Esophagus muscularis mucosa (tissue), 4 donors: ENCODE results near the gene POU3F1. TPM values are rescaled to one million over a fixed set of nuclear protein-coding genes. Genes with fewer than 3 reads are reported as not detected.

ENCODE experiments used
- DNase-seq: peaks from one replicate; pipeline ENCODE4 v3.0.0-alpha.2; 2017; ENCODE audit errors: extremely low spot score
- H3K27ac ChIP-seq, 4 donors: fragments of 200-600 bp; sonication (generic); replicated peaks in 1 of 4; 1 replicate in 3 of 4; 2 replicates in 1 of 4; pipeline ENCODE4 v1.5.1; 2016 to 2019; ENCODE audit warnings: mild to moderate bottlenecking in 1 of 4
- H3K27me3 ChIP-seq, 4 donors: fragments of 200-600 bp; sonication (generic); one replicate each; pipeline versions ENCODE4 v1.5.1 to v1.6.0; 2016 to 2019
- H3K36me3 ChIP-seq, 4 donors: fragments of 200-600 bp; sonication (generic); one replicate each; pipeline ENCODE4 v1.5.1; 2016 to 2019
- H3K4me1 ChIP-seq, 4 donors: fragments of 200-600 bp; sonication (generic); one replicate each; pipeline ENCODE4 v1.5.1; 2016 to 2019
- H3K4me3 ChIP-seq, 4 donors: fragments of 200-600 bp; sonication (generic); 1 replicate in 2 of 4; 2 replicates in 2 of 4; pipeline ENCODE4 v1.5.1; 2016 to 2019; ENCODE audit warnings: mild to moderate bottlenecking in 4 of 4, moderate library complexity in 1 of 4
- H3K9me3 ChIP-seq, 4 donors: fragments of 200-600 bp; sonication (generic); 1 replicate in 3 of 4; 2 replicates in 1 of 4; pipeline ENCODE4 v1.5.1; 2016 to 2019
- EP300 ChIP-seq: sonication (generic); formaldehyde crosslinking; IDR thresholded peaks from one replicate; pipeline ENCODE4 v1.6.1; 2017; ENCODE audit warnings: antibody characterized with exemption
- POLR2A ChIP-seq: fragments of 450-650 bp; IDR thresholded peaks from one replicate; pipeline ENCODE4 v1.6.1; 2017; ENCODE audit warnings: antibody characterized with exemption, moderate library complexity, mild to moderate bottlenecking, low read depth
- POLR2AphosphoS5 ChIP-seq, 2 donors: sonication (generic); formaldehyde crosslinking; IDR thresholded peaks; one replicate each; pipeline ENCODE4 v1.6.1; 2017; ENCODE audit warnings: antibody characterized with exemption in 2 of 2
- WGBS: methylation state at CpG from one replicate; pipeline ENCODE4 v1.1.5; 2018; 5-methylcytosine and 5-hydroxymethylcytosine counted together
- intact Hi-C: fragments of 100-400 bp; cut with DNase I; formaldehyde crosslinking; loops from one replicate; pipeline ENCODE4 v1.15.1; 2023
- total RNA-seq, 4 donors: library from RNA; depleted of rRNA; stranded (reverse); fragments of >200 nt; gene quantifications; one replicate each; pipeline versions ENCODE4 v1.1.0 to v1.2.1, GENCODE V29; 2016
- TF ChIP-seq, protein P1 (sequence below), 3 experiments: fragments of 200-600 bp in 2 of 3; fragments of 450-650 bp in 1 of 3; sonication (generic) in 2 of 3; IDR thresholded peaks; one replicate each; pipeline ENCODE4 v1.5.1; 2017 to 2019; ENCODE audit warnings: antibody characterized with exemption in 3 of 3, mild to moderate bottlenecking in 2 of 3, moderate library complexity in 1 of 3

The POU3F1 gene
- total RNA-seq, 4 donors from 2014 or later: 0.29 to 1.3 (median 0.33) TPM; not detected in 1

DNA sequence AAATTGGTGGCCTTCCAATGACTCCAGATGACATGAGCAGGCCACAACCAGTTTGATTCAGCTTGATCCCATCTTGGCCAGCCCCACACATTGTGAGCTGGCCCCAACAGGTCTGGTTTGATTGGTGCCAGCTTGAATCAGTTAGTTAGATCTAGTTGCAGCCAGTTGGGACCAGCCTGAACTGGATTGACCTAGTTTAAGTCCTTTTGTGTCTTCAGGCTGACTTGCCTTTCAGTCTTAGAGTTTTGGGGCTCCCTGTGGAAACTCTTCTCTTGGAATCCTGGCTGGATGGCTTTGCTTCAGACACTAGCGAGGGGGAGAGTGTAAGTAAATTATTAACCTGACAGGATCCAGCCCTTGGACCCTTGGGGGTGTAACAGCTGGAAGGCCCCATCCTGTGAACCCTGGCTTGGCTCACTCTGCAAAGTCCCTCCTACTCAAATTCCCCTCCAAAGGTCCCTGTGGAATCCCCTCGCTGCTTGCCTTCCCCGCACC is 36.2 kb upstream of the POU3F1 start:
- intact Hi-C loops: no loop called here
- no peaks in the 10 kb centered on the region for H3K36me3 ChIP-seq
- no peak overlapping the region for H3K4me3 ChIP-seq
- no peak for DNase-seq
- H3K4me1 ChIP-seq: no peaks in the 10 kb centered on the region
- no peaks in the 10 kb centered on the region for H3K9me3 ChIP-seq
- peaks cover 0 to 26% (median 0%) of the 10 kb centered on the region in 4 donors for H3K27me3 ChIP-seq
- H3K27ac ChIP-seq: no peak overlapping the region
- TF ChIP-seq POLR2A: no peak
- TF ChIP-seq, protein P1, sequence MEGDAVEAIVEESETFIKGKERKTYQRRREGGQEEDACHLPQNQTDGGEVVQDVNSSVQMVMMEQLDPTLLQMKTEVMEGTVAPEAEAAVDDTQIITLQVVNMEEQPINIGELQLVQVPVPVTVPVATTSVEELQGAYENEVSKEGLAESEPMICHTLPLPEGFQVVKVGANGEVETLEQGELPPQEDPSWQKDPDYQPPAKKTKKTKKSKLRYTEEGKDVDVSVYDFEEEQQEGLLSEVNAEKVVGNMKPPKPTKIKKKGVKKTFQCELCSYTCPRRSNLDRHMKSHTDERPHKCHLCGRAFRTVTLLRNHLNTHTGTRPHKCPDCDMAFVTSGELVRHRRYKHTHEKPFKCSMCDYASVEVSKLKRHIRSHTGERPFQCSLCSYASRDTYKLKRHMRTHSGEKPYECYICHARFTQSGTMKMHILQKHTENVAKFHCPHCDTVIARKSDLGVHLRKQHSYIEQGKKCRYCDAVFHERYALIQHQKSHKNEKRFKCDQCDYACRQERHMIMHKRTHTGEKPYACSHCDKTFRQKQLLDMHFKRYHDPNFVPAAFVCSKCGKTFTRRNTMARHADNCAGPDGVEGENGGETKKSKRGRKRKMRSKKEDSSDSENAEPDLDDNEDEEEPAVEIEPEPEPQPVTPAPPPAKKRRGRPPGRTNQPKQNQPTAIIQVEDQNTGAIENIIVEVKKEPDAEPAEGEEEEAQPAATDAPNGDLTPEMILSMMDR (IDR thresholded peaks at IDR 0.05): no peak
- no peak for TF ChIP-seq EP300
- no peak for TF ChIP-seq POLR2AphosphoS5 (IDR thresholded peaks at IDR 0.05)
- 63% methylated on average over 3 of the region's 3 CpGs for WGBS

DNA sequence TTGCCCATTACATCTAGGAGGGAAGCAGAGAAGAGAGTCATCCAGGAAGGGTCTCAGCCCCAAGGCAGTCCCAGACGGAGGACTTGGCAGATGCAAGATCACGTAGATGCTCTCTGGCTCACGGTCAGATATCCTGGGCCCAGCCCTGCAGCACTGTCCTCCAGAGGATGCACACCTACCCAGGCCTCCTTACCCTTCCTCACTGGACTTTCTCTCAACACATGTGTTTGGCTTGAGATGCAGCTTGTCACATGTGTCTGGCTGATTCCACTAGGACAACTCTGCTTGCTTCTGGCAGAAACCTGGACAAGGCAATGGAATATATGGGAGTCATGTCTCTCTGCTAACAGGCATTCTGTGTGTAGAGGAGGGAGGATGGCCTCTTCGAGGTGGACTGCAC is 32.4 kb upstream of the POU3F1 start:
- TF ChIP-seq EP300 (no peak), POLR2A (no peak), POLR2AphosphoS5 (IDR thresholded peaks at IDR 0.05) (no peak)
- TF ChIP-seq, protein P1 (IDR thresholded peaks at IDR 0.05): no peak
- intact Hi-C loops: no loop called here
- no peak overlapping the region for H3K27ac ChIP-seq
- H3K9me3 ChIP-seq: no peaks in the 10 kb centered on the region
- H3K4me3 ChIP-seq: no peak overlapping the region
- no peaks in the 10 kb centered on the region for H3K4me1 ChIP-seq
- 81% methylated on average over 4 of the region's 4 CpGs for WGBS
- DNase-seq: no peak
- peaks cover 0 to 34% (median 0%) of the 10 kb centered on the region in 4 donors for H3K27me3 ChIP-seq
- no peaks in the 10 kb centered on the region for H3K36me3 ChIP-seq

DNA sequence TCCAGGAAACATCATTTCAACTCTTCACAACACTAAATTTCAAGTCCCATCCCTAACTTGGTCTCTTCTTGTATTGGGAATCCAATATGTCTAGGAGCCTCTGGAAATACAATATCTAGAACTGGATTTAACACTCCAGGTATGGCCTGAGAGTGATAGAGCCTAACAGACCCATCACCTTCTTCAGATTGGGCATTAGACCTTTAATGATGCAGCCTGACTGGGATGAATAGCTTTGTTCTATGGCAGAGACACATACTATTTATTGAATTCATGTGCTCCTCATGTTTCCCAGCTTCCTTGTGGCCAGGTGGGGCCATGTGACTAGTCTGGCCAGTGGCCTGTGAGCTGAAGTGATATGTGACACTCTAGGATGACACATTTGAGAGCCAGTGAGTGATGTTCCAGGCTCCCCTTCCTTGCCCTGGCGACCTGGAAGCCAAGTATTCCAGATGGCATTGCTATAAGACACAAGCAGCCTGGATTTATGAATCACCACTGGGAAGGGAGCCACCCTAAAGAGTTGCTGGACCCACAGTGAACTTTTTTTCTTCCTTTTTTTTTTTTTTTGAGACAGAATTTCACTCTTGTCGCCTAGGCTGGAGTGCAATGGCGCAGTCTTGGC is 31.0 kb upstream of the POU3F1 start:
- Histone ChIP-seq H3K4me1 (no peaks in the 10 kb centered on the region), H3K27ac (no peak overlapping the region), H3K36me3 (no peaks in the 10 kb centered on the region), H3K27me3 (peaks cover 0 to 39% (median 0%) of the 10 kb centered on the region in 4 donors), H3K9me3 (no peaks in the 10 kb centered on the region), H3K4me3 (no peak overlapping the region)
- TF ChIP-seq EP300 (no peak), POLR2AphosphoS5 (IDR thresholded peaks at IDR 0.05) (no peak), POLR2A (no peak)
- TF ChIP-seq, protein P1 (IDR thresholded peaks at IDR 0.05): no peak
- DNase-seq: no peak
- WGBS: 90% methylated on average over 3 of the region's 3 CpGs
- intact Hi-C loops: no loop called here

DNA sequence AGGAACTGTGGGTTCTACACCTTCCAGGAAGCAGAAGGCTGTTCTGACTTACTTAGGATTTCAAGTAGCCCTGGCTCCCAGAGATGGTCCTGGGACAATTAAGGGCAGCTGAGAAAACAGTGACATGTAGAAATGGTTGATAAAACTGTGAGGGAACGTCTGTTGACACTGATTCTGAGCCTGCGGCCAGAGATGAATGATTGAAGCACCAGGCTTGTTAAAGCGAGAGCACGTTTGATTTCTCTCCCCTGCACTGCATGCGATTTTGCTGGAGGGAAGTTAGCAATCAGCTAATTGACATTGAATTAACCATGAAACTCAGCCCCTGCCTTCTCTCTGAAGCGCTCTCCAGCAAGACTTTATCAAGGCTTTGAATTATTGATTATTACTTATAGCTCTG is 29.9 kb upstream of the POU3F1 start:
- no peak for DNase-seq
- Histone ChIP-seq H3K36me3 (no peaks in the 10 kb centered on the region), H3K4me3 (no peak overlapping the region), H3K27ac (no peak overlapping the region), H3K27me3 (peaks cover 0 to 42% (median under 1%) of the 10 kb centered on the region in 4 donors), H3K9me3 (no peaks in the 10 kb centered on the region), H3K4me1 (no peaks in the 10 kb centered on the region)
- TF ChIP-seq POLR2A: no peak
- TF ChIP-seq, protein P1 (IDR thresholded peaks at IDR 0.05): no peak
- no peak for TF ChIP-seq POLR2AphosphoS5 (IDR thresholded peaks at IDR 0.05)
- no peak for TF ChIP-seq EP300
- intact Hi-C loops: no loop called here
- 50% methylated on average over 6 of the region's 6 CpGs for WGBS
